H9 (cell line): ENCODE measurements around the gene PLA2R1. TPM values are rescaled to one million over a fixed set of nuclear protein-coding genes. Genes with fewer than 3 reads are reported as not detected.

Source experiments
- DNase-seq: peaks from one replicate; pipeline ENCODE4 v3.0.0-alpha.2; 2017
- H2AFZ ChIP-seq: one replicate; pipeline ENCODE4 v1.6.1; 2013; ENCODE audit warnings: mild to moderate bottlenecking, low read length, control low read depth, moderate library complexity
- H2AK5ac ChIP-seq: 2 replicates; pipeline ENCODE4 v1.6.1; 2013; ENCODE audit warnings: low read length, control low read depth, mixed read lengths; ENCODE audit not compliant: insufficient read length
- H2BK120ac ChIP-seq: one replicate; pipeline ENCODE4 v1.6.1; 2013; ENCODE audit warnings: low read depth, mild to moderate bottlenecking, low read length, control low read depth, inconsistent platforms; ENCODE audit not compliant: poor library complexity, severe bottlenecking
- H2BK12ac ChIP-seq: 2 replicates; pipeline ENCODE4 v1.6.1; 2013; ENCODE audit warnings: low read length, control low read depth, mixed read lengths, low read depth; ENCODE audit not compliant: insufficient read length
- H2BK15ac ChIP-seq: 2 replicates; pipeline ENCODE4 v1.6.1; 2013; ENCODE audit warnings: low read depth, low read length, control low read depth
- H2BK20ac ChIP-seq: one replicate; pipeline ENCODE4 v1.6.1; 2013; ENCODE audit warnings: low read depth, mild to moderate bottlenecking, low read length, control low read depth, inconsistent platforms; ENCODE audit not compliant: poor library complexity, severe bottlenecking
- H2BK5ac ChIP-seq: 2 replicates; pipeline ENCODE4 v1.6.1; 2013; ENCODE audit warnings: low read length, control low read depth, mixed read lengths; ENCODE audit not compliant: insufficient read length
- H3K14ac ChIP-seq: 2 replicates; pipeline ENCODE4 v1.6.1; 2013; ENCODE audit warnings: low read length, control low read depth; ENCODE audit not compliant: insufficient read depth
- H3K18ac ChIP-seq: 2 replicates; pipeline ENCODE4 v1.6.1; 2013; ENCODE audit warnings: low read depth, mild to moderate bottlenecking, mixed read lengths, low read length, control low read depth; ENCODE audit not compliant: insufficient read length
- H3K23ac ChIP-seq: 2 replicates; pipeline ENCODE4 v1.6.1; 2013; ENCODE audit warnings: low read length, control low read depth, mixed read lengths, low read depth; ENCODE audit not compliant: insufficient read length
- H3K23me2 ChIP-seq: 2 replicates; pipeline ENCODE4 v1.6.1; 2013; ENCODE audit warnings: low read depth, mild to moderate bottlenecking, mixed read lengths, low read length, control low read depth; ENCODE audit not compliant: insufficient read length, poor library complexity, severe bottlenecking
- H3K27ac ChIP-seq: 2 replicates; pipeline ENCODE4 v1.5.1; 2013; ENCODE audit warnings: low read length, control low read depth, mixed read lengths, low read depth; ENCODE audit not compliant: insufficient read length
- H3K27me3 ChIP-seq: 2 replicates; pipeline ENCODE4 v1.6.1; 2013; ENCODE audit warnings: low read length, control low read depth, inconsistent platforms; ENCODE audit not compliant: insufficient read depth
- H3K4ac ChIP-seq: 2 replicates; pipeline ENCODE4 v1.6.1; 2013; ENCODE audit warnings: low read depth, mild to moderate bottlenecking, control low read depth, inconsistent platforms, low read length, moderate library complexity
- H3K4me1 ChIP-seq: 2 replicates; pipeline ENCODE4 v1.6.1; 2013; ENCODE audit warnings: low read length, control low read depth, inconsistent platforms; ENCODE audit not compliant: insufficient read depth
- H3K4me2 ChIP-seq: 2 replicates; pipeline ENCODE4 v1.6.1; 2013; ENCODE audit warnings: low read length, control low read depth, mixed read lengths; ENCODE audit not compliant: insufficient read length, insufficient read depth
- H3K56ac ChIP-seq: 2 replicates; pipeline ENCODE4 v1.6.1; 2013; ENCODE audit warnings: low read depth, mild to moderate bottlenecking, mixed read lengths, low read length, control low read depth; ENCODE audit not compliant: insufficient read length
- H3K79me1 ChIP-seq: 2 replicates; pipeline ENCODE4 v1.6.1; 2013; ENCODE audit warnings: low read depth, mild to moderate bottlenecking, moderate library complexity, low read length, control low read depth, inconsistent platforms; ENCODE audit not compliant: insufficient read depth, poor library complexity, severe bottlenecking
- H3K79me2 ChIP-seq: 2 replicates; pipeline ENCODE4 v1.6.1; 2013; ENCODE audit warnings: low read length, control low read depth, inconsistent platforms; ENCODE audit not compliant: insufficient read depth
- H3K9ac ChIP-seq: 2 replicates; pipeline ENCODE4 v1.6.1; 2013; ENCODE audit warnings: low read length, control low read depth, mixed read lengths; ENCODE audit not compliant: insufficient read length; ENCODE audit errors: extremely low read depth
- H3K9me3 ChIP-seq: one replicate; pipeline ENCODE4 v1.6.1; 2013; ENCODE audit warnings: low read depth, low read length, inconsistent platforms; ENCODE audit not compliant: control insufficient read depth
- H3T11ph ChIP-seq: one replicate; pipeline ENCODE4 v1.6.1; 2013; ENCODE audit warnings: mild to moderate bottlenecking, low read length, control low read depth, inconsistent platforms
- H4K20me1 ChIP-seq: one replicate; pipeline ENCODE4 v1.6.1; 2013; ENCODE audit not compliant: control insufficient read depth, insufficient read length, insufficient read depth
- H4K5ac ChIP-seq: 2 replicates; pipeline ENCODE4 v1.6.1; 2013; ENCODE audit warnings: low read depth, mild to moderate bottlenecking, mixed read lengths, low read length, control low read depth; ENCODE audit not compliant: insufficient read length
- H4K8ac ChIP-seq: replicated peaks from 2 replicates; pipeline ENCODE4 v1.6.1; 2013; ENCODE audit warnings: low read length, control low read depth, mixed read lengths, low read depth; ENCODE audit not compliant: insufficient read length
- H4K91ac ChIP-seq: 2 replicates; pipeline ENCODE4 v1.6.1; 2013; ENCODE audit warnings: low read depth, mild to moderate bottlenecking, moderate library complexity, mixed read lengths, low read length, control low read depth; ENCODE audit not compliant: insufficient read length
- H3K27ac Mint-ChIP-seq, 3 experiments: 2 replicates in 2 of 3; 3 replicates in 1 of 3; pipeline ENCODE4 v1.8.0; 2020 to 2021; ENCODE audit warnings: mixed read lengths in 3 of 3, mild to moderate bottlenecking in 1 of 3, moderate library complexity in 1 of 3
- H3K27me3 Mint-ChIP-seq: 2 replicates; pipeline ENCODE4 v1.8.0; 2021; ENCODE audit warnings: low read depth, mild to moderate bottlenecking, moderate library complexity, mixed read lengths
- H3K36me3 Mint-ChIP-seq, 3 experiments: 2 replicates in 2 of 3; 3 replicates in 1 of 3; pipeline ENCODE4 v1.8.0; 2020 to 2021; ENCODE audit warnings: low read depth in 3 of 3, mixed read lengths in 3 of 3; ENCODE audit not compliant: insufficient read depth in 1 of 3
- H3K4me1 Mint-ChIP-seq, 2 experiments: 2 replicates each; pipeline ENCODE4 v1.8.0; 2020; ENCODE audit warnings: mixed read lengths in 2 of 2
- H3K4me3 Mint-ChIP-seq, 2 experiments: 2 replicates in 1 of 2; 3 replicates in 1 of 2; pipeline ENCODE4 v1.8.0; 2020 to 2021; ENCODE audit warnings: mild to moderate bottlenecking in 2 of 2, mixed read lengths in 2 of 2, moderate library complexity in 1 of 2
- H3K9me3 Mint-ChIP-seq, 2 experiments: 2 replicates in 1 of 2; 3 replicates in 1 of 2; pipeline ENCODE4 v1.8.0; 2020; ENCODE audit warnings: mild to moderate bottlenecking in 2 of 2, mixed read lengths in 2 of 2, moderate library complexity in 1 of 2
- CTCF ChIP-seq: fragments of 200-600 bp; sonication (generic); conservative IDR thresholded peaks from 3 replicates; pipeline ENCODE4 v1.8.0; 2021; ENCODE audit warnings: antibody characterized with exemption, mild to moderate bottlenecking
- WGBS: extraction: QIAGEN DNeasy Blood & Tissue Kit; methylation state at CpG from one replicate; pipeline ENCODE4 v1.1.7; 2013; ENCODE audit warnings: missing lambda C conversion rate, low lambda C conversion rate, mixed read lengths; ENCODE audit not compliant: insufficient read length; ENCODE audit errors: extremely low coverage; 5-methylcytosine and 5-hydroxymethylcytosine counted together
- total RNA-seq: library from RNA; stranded (reverse); gene quantifications from 2 replicates; pipeline ENCODE4 v1.2.1, GENCODE V29; 2021

PLA2R1 gene
- total RNA-seq, 1 experiment from 2014 or later = 0.83 TPM

GRCh38 chr2:159998961-159999360 is 63.5 kb downstream of the PLA2R1 start:
- Histone ChIP-seq H3K27me3 (no peaks in the 10 kb centered on the region), H2BK120ac (no peak overlapping the region), H3K27ac (no peak overlapping the region), H4K20me1 (no peaks in the 10 kb centered on the region), H2AK5ac (no peak overlapping the region), H2BK5ac (no peak overlapping the region), H3K56ac (no peak overlapping the region), H3K9ac (no peak overlapping the region), H3K79me2 (no peaks in the 10 kb centered on the region), H2BK20ac (no peak overlapping the region), H3K18ac (no peak overlapping the region), H4K8ac (no peak overlapping the region), H3K4me1 (no peaks in the 10 kb centered on the region), H3K14ac (no peak overlapping the region), H2AFZ (no peak overlapping the region), H4K5ac (no peak overlapping the region), H3T11ph (no peak overlapping the region), H3K9me3 (no peaks in the 10 kb centered on the region), H3K79me1 (no peaks in the 10 kb centered on the region), H2BK15ac (no peak overlapping the region), H3K23ac (no peak overlapping the region), H3K4ac (no peak overlapping the region), H3K4me2 (no peak overlapping the region), H2BK12ac (no peak overlapping the region), H3K23me2 (no peaks in the 10 kb centered on the region), H4K91ac (no peak overlapping the region)
- Mint-ChIP-seq H3K9me3 (peaks cover 18 to 26% of the 10 kb centered on the region in 2 experiments), H3K27me3 (no peaks in the 10 kb centered on the region), H3K4me3 (no peak overlapping the region), H3K36me3 (peaks cover 2 to 22% (median 4%) of the 10 kb centered on the region in 3 experiments; a peak in 5 of 7 replicates), H3K27ac (no peak overlapping the region), H3K4me1 (peaks cover 10 to 12% of the 10 kb centered on the region in 2 experiments)
- no peak for DNase-seq
- TF ChIP-seq CTCF = peak; percentile 58
- no CpG with 5 or more reads among the region's 3 CpGs for WGBS
